Measurements from ENCODE around the gene MYF5.

The MYF5 gene

GRCh38 chr12:80708259-80708974 lies 8.3 kb upstream of the MYF5 start:
- DNase-seq, result peak; percentile 51

GRCh38 chr12:80708975-80709328 lies 7.8 kb upstream of the MYF5 start:
- no peak for DNase-seq

GRCh38 chr12:80709811-80710726 lies 6.6 kb upstream of the MYF5 start:
- no peak for DNase-seq

GRCh38 chr12:80710727-80711449 lies 5.8 kb upstream of the MYF5 start:
- no peak for DNase-seq

GRCh38 chr12:80711866-80712265 lies 4.8 kb upstream of the MYF5 start:
- DNase-seq, result no peak

GRCh38 chr12:80712866-80713265 lies 3.8 kb upstream of the MYF5 start:
- DNase-seq, result no peak

- no peak for DNase-seq
Measured at GRCh38 chr12:80713419-80713818, 3.3 kb upstream of the MYF5 start.

- DNase-seq, result no peak
Measured at GRCh38 chr12:80714055-80714454, 2.7 kb upstream of the MYF5 start.

GRCh38 chr12:80714846-80715245 lies 1.9 kb upstream of the MYF5 start:
- DNase-seq, result no peak

GRCh38 chr12:80715713-80716249 lies 931 bp upstream of the MYF5 start:
- DNase-seq, result no peak

- DNase-seq, result no peak
Measured at GRCh38 chr12:80717856-80718255, 1.1 kb downstream of the MYF5 start.

- DNase-seq, result no peak
Measured at GRCh38 chr12:80720516-80720915, 3.8 kb downstream of the MYF5 start.

GRCh38 chr12:80721326-80721725 lies 4.6 kb downstream of the MYF5 start:
- DNase-seq, result no peak

- no peak for DNase-seq
Measured at GRCh38 chr12:80745851-80746505, 29.3 kb downstream of the MYF5 start.

- no peak for DNase-seq
Measured at GRCh38 chr12:80747800-80748199, 31.1 kb downstream of the MYF5 start.

GRCh38 chr12:80749456-80749855 lies 32.7 kb downstream of the MYF5 start:
- no peak for DNase-seq

GRCh38 chr12:80752464-80752863 lies 35.8 kb downstream of the MYF5 start:
- DNase-seq, result no peak

- no peak for DNase-seq
Measured at GRCh38 chr12:80754274-80754673, 37.6 kb downstream of the MYF5 start.

GRCh38 chr12:80756875-80757274 lies 40.2 kb downstream of the MYF5 start:
- DNase-seq, result no peak

GRCh38 chr12:80761838-80762237 lies 45.1 kb downstream of the MYF5 start:
- no peak for DNase-seq

- DNase-seq, result no peak
Measured at GRCh38 chr12:80763874-80764273, 47.2 kb downstream of the MYF5 start.

GRCh38 chr12:80766210-80766609 lies 49.5 kb downstream of the MYF5 start:
- DNase-seq, result no peak

GRCh38 chr12:80766897-80767296 lies 50.2 kb downstream of the MYF5 start:
- no peak for DNase-seq
